Measurements from ENCODE around the gene UCK1.

Gene UCK1

DNA sequence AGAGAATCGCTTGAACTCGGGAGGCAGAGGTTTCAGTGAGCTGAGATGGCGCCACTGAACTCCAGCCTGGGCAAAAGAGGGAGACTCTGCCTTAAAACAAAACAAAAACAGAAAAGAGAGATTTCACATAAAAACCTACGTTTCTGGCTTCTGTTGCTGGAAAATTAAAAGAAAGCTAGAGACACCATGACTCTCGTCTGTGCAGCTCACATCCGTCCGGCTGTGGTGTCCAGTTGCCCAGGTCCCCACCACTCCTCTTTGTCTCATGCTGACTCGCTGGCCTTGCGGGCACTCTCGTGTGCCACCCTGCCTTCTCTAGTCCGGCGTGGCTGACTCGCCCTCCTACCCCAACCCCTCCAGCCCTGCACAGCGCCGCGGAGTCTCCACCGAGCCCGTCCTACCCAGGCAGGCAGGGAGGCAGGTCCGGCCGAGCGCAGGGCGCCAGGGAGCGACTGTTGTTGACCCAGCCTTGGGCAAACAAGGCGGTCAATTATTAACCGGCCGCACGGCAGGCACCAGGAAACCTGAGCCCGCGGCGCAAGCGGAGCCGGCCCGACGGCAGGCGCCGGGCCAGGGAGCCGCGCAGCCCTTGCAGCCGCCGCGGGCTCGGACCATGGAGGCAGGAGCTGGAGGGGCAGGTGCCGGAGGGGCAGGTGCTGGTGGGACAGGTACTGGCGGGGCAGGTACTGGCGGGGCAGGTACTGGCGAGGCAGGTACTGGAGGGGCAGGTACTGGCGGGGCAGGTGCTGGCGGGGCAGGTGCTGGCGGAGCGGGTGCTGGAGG, 14.1 kb upstream of the UCK1 start, which contains the start of gene PRRT1B:
TSS of gene PRRT1B (plus strand) at position 521 of the 783 bp plus-strand sequence. CDS start at position 614, 93 bp downstream.
- ChIA-PET CTCF (no interaction called here), POLR2A (no interaction called here)
- TF ChIP-seq, protein P1, sequence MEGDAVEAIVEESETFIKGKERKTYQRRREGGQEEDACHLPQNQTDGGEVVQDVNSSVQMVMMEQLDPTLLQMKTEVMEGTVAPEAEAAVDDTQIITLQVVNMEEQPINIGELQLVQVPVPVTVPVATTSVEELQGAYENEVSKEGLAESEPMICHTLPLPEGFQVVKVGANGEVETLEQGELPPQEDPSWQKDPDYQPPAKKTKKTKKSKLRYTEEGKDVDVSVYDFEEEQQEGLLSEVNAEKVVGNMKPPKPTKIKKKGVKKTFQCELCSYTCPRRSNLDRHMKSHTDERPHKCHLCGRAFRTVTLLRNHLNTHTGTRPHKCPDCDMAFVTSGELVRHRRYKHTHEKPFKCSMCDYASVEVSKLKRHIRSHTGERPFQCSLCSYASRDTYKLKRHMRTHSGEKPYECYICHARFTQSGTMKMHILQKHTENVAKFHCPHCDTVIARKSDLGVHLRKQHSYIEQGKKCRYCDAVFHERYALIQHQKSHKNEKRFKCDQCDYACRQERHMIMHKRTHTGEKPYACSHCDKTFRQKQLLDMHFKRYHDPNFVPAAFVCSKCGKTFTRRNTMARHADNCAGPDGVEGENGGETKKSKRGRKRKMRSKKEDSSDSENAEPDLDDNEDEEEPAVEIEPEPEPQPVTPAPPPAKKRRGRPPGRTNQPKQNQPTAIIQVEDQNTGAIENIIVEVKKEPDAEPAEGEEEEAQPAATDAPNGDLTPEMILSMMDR (IDR thresholded peaks at IDR 0.05; ENCODE audit: control extremely low read depth, extremely low read depth, low read depth, missing control alignments), result no peak
- DNase-seq (ENCODE audit: extremely low spot score), result no peak

DNA sequence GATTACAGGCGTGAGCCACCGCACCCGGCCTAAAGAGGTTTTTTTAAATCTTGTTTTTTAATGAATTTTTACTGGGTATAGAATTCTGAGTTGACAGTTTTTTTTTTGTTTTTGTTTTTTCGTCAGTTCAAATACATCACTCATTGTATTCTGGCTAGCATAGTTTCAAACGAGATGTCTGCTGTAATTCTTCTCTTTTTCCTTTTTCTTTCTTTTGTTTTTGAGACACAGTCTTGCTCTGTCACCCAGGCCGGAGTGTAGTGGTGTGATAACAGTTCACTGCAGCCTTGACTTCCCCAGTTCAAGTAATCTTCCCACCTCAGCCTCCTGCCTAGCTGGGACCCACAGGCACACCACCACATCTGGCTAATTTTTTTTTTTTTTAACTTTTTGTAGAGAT, 12.1 kb upstream of the UCK1 start:
- ChIA-PET CTCF (interaction anchor here (1.1 kb wide), 1 partner anchor 196 kb away, joined by 3 read pairs; no protein-coding TSS in a partner anchor), POLR2A (no interaction called here)
- DNase-seq (ENCODE audit: extremely low spot score), result no peak
- TF ChIP-seq, protein P1 (IDR thresholded peaks at IDR 0.05; ENCODE audit: control extremely low read depth, extremely low read depth, low read depth, missing control alignments), result no peak

DNA sequence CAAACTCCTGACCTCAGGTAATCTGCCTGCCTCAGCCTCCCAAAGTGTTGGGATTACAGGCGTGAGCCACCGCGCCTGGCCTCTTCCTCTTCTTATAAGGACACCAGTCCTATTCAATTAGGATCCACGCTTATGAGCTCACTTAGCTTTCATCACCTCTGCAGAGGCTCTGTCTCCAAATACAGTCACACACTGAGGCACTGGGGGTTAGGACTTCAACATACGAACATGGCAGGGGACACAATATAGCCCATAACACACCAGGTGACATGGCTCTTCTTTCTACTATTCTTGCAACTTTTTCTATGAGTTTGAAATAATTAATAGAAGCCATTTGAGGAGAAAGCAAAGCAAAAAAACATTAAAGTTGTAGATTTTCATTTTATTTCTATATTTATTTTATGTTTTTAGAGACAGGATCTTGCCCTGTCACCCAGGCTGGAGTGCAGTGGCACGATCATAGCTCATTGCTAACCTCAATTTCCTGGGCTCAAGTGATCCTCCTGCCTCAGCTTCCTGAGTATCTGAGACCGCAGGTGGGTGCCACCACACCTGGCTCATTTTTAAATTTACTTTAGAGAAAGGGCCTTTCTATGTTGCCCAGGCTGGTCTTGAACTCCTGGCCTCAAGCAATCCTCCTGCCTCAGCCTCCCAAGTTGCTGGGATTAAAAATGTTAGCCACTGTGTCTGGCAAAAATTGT, 8.3 kb upstream of the UCK1 start:
- TF ChIP-seq, protein P1 (IDR thresholded peaks at IDR 0.05; ENCODE audit: control extremely low read depth, extremely low read depth, low read depth, missing control alignments), result no peak
- POLR2A ChIA-PET, result no interaction called here
- CTCF ChIA-PET, result no interaction called here
- DNase-seq (ENCODE audit: extremely low spot score), result no peak

DNA sequence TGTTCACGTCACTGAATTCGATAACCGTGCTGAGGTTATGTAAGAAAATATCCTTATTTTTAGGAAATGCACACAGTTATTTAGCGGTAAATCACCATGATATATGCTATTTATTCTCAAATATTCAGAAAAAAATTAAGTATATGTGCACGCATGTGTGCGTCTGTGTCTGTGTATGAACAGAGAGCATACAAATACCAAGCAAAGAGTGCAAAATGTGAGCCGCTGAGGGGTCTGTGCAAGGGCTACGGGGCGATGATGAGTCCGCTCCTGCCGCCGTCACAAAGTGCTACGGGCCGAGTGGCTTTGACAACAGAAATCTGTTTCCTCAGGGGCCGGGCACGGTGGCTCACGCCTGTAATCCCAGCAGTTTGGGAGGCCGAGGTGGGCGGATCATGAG, 6.9 kb upstream of the UCK1 start:
- ChIA-PET CTCF (no interaction called here), POLR2A (no interaction called here)
- TF ChIP-seq, protein P1 (IDR thresholded peaks at IDR 0.05; ENCODE audit: control extremely low read depth, extremely low read depth, low read depth, missing control alignments), result no peak
- DNase-seq (ENCODE audit: extremely low spot score), result no peak

DNA sequence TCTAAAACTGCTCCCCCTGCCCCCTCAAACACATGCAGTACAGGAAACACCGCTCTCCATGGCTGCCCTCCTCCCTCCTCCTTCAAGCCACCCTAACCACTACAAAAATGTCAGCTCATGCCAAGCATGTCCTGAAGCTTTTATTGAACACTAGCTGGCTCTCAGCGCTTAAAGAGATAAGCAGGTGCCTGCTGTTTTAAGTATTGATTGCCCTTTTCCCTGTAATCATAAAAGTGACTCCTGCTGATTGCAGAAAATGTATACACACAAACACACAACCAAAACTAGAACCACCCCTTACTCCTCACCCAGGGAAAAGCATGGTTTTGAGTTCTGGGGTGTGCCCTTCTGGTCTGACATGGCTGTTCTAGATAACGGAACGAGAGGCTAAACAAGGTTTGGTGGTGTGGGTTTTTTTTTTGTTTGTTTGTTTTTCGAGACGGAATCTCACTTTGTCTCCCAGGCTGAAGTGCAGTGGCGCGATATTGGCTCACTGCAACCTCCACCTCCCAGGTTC, 3.7 kb upstream of the UCK1 start:
- DNase-seq (ENCODE audit: extremely low spot score), result no peak
- TF ChIP-seq, protein P1 (IDR thresholded peaks at IDR 0.05; ENCODE audit: control extremely low read depth, extremely low read depth, low read depth, missing control alignments), result no peak
- CTCF ChIA-PET, result no interaction called here
- POLR2A ChIA-PET, result no interaction called here

DNA sequence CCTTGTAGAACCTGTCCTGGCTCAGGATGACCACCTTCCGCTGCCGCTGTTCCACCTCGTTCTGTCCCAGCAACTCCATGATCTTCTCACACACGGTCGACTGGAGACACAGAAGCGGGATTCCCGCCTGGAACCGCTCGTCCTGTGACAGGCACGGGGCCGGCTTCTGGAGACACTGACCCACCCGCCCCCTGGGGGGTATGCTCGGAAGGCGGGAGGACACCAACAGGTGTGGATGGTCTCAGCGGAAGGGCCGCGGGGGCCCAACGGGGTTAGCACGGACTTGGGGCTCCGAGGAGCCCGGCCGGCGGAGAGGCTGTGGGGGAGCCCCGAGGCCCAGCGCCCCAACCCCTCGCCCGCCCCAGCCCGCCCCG, 530 bp downstream of the UCK1 start:
- TF ChIP-seq, protein P1 (IDR thresholded peaks at IDR 0.05; ENCODE audit: control extremely low read depth, extremely low read depth, low read depth, missing control alignments), result peak; percentile 5
- ChIA-PET POLR2A (no interaction called here), CTCF (no interaction called here)
- peak; percentile 50 for DNase-seq (ENCODE audit: extremely low spot score)
